ENCODE results near the gene TACR1. TPM values are rescaled to one million over a fixed set of nuclear protein-coding genes. Genes with fewer than 3 reads are reported as not detected.

The TACR1 gene
- total RNA-seq, 1 experiment from 2014 or later: not detected

DNA sequence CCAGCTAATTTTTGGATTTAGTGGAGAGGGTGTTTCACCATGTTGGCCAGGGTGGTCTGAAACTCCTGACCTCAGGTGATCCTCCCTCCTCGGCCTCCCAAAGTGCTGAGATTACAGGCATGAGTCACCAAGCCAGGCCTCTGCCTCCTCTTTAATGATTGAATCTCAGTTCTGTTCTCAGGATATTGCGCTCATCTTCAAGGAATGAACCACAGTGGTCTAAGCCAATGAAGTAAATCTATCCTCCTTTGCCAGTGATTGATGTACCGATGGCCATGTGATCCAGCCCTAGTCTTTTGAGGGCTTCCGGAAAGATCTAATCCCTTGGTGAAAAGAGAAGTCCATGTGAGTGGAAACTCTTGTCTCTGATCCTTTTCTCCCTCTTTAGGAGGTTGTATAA lies 192.3 kb downstream of the TACR1 start:
- H3K4me3 ChIP-seq (replicated peaks in 1 of 2; ENCODE audit: low read depth in 1 of 2, low read length in 2 of 2): no peak overlapping the region
- no peak for TF ChIP-seq SRF (IDR thresholded peaks at IDR 0.05; ENCODE audit: low read depth)
- no peak for TF ChIP-seq JUND (IDR thresholded peaks at IDR 0.05)
- TF ChIP-seq EZH2phosphoT487 (IDR thresholded peaks at IDR 0.05; ENCODE audit: borderline replicate concordance): no peak
- TF ChIP-seq EZH2 (IDR thresholded peaks at IDR 0.05): no peak
- no peak for TF ChIP-seq CBX3 (IDR thresholded peaks at IDR 0.05; ENCODE audit: low read depth)
- no peak for TF ChIP-seq EGR1 (IDR thresholded peaks at IDR 0.05; ENCODE audit: low read depth)
- TF ChIP-seq, protein P1, sequence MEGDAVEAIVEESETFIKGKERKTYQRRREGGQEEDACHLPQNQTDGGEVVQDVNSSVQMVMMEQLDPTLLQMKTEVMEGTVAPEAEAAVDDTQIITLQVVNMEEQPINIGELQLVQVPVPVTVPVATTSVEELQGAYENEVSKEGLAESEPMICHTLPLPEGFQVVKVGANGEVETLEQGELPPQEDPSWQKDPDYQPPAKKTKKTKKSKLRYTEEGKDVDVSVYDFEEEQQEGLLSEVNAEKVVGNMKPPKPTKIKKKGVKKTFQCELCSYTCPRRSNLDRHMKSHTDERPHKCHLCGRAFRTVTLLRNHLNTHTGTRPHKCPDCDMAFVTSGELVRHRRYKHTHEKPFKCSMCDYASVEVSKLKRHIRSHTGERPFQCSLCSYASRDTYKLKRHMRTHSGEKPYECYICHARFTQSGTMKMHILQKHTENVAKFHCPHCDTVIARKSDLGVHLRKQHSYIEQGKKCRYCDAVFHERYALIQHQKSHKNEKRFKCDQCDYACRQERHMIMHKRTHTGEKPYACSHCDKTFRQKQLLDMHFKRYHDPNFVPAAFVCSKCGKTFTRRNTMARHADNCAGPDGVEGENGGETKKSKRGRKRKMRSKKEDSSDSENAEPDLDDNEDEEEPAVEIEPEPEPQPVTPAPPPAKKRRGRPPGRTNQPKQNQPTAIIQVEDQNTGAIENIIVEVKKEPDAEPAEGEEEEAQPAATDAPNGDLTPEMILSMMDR (IDR thresholded peaks at IDR 0.05 in 2 of 3, conservative IDR thresholded peaks at IDR 0.05 in 1 of 3; ENCODE audit: borderline replicate concordance in 1 of 3, insufficient read depth in 1 of 3, low read depth in 2 of 3, low read length in 2 of 3): no peak
- TF ChIP-seq ELF1 (IDR thresholded peaks at IDR 0.05; ENCODE audit: borderline replicate concordance, low read depth): no peak
- no peak for TF ChIP-seq CEBPB (IDR thresholded peaks at IDR 0.05; ENCODE audit: low read depth)
- TF ChIP-seq RAD21 (IDR thresholded peaks at IDR 0.05; ENCODE audit: low read depth): no peak
- TF ChIP-seq, protein P2, sequence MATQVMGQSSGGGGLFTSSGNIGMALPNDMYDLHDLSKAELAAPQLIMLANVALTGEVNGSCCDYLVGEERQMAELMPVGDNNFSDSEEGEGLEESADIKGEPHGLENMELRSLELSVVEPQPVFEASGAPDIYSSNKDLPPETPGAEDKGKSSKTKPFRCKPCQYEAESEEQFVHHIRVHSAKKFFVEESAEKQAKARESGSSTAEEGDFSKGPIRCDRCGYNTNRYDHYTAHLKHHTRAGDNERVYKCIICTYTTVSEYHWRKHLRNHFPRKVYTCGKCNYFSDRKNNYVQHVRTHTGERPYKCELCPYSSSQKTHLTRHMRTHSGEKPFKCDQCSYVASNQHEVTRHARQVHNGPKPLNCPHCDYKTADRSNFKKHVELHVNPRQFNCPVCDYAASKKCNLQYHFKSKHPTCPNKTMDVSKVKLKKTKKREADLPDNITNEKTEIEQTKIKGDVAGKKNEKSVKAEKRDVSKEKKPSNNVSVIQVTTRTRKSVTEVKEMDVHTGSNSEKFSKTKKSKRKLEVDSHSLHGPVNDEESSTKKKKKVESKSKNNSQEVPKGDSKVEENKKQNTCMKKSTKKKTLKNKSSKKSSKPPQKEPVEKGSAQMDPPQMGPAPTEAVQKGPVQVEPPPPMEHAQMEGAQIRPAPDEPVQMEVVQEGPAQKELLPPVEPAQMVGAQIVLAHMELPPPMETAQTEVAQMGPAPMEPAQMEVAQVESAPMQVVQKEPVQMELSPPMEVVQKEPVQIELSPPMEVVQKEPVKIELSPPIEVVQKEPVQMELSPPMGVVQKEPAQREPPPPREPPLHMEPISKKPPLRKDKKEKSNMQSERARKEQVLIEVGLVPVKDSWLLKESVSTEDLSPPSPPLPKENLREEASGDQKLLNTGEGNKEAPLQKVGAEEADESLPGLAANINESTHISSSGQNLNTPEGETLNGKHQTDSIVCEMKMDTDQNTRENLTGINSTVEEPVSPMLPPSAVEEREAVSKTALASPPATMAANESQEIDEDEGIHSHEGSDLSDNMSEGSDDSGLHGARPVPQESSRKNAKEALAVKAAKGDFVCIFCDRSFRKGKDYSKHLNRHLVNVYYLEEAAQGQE (IDR thresholded peaks at IDR 0.05; ENCODE audit: low read depth): no peak
- TF ChIP-seq FOSL1 (IDR thresholded peaks at IDR 0.05; ENCODE audit: low read depth): no peak
- TF ChIP-seq ZFX (IDR thresholded peaks at IDR 0.05): no peak
- TF ChIP-seq, protein P3, sequence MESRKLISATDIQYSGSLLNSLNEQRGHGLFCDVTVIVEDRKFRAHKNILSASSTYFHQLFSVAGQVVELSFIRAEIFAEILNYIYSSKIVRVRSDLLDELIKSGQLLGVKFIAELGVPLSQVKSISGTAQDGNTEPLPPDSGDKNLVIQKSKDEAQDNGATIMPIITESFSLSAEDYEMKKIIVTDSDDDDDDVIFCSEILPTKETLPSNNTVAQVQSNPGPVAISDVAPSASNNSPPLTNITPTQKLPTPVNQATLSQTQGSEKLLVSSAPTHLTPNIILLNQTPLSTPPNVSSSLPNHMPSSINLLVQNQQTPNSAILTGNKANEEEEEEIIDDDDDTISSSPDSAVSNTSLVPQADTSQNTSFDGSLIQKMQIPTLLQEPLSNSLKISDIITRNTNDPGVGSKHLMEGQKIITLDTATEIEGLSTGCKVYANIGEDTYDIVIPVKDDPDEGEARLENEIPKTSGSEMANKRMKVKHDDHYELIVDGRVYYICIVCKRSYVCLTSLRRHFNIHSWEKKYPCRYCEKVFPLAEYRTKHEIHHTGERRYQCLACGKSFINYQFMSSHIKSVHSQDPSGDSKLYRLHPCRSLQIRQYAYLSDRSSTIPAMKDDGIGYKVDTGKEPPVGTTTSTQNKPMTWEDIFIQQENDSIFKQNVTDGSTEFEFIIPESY (IDR thresholded peaks at IDR 0.05; ENCODE audit: extremely low read depth, insufficient replicate concordance, low read length): no peak
- no peak for TF ChIP-seq TCF7L2 (IDR thresholded peaks at IDR 0.05; ENCODE audit: borderline replicate concordance, extremely low read depth, insufficient read depth, insufficient read length)
- TF ChIP-seq, protein P4, sequence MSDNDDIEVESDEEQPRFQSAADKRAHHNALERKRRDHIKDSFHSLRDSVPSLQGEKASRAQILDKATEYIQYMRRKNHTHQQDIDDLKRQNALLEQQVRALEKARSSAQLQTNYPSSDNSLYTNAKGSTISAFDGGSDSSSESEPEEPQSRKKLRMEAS (IDR thresholded peaks at IDR 0.05): no peak
- TF ChIP-seq POLR2AphosphoS5 (IDR thresholded peaks at IDR 0.05; ENCODE audit: low read depth, low read length): no peak
- TF ChIP-seq ZNF274 (IDR thresholded peaks at IDR 0.05; ENCODE audit: low read depth, low read length): no peak
- TF ChIP-seq SP1 (IDR thresholded peaks at IDR 0.05; ENCODE audit: low read depth): no peak
- no peak for TF ChIP-seq YY1 (IDR thresholded peaks at IDR 0.05; ENCODE audit: extremely low read depth, insufficient replicate concordance, low read depth, low read length)
- H3K9ac ChIP-seq (ENCODE audit: low read length): no peak overlapping the region
- intact Hi-C loops (cut with micrococcal nuclease): no loop called here
- no peaks in the 10 kb centered on the region for H3K9me2 ChIP-seq (ENCODE audit: insufficient read depth)
- H2AFZ ChIP-seq (ENCODE audit: low read depth, low read length, poor library complexity, severe bottlenecking): no peak overlapping the region
- BruUV-seq (replicated peaks): no TSS peak
- ChIA-PET RAD21 (ENCODE audit: low non-redundant PET in 1 of 2, low total read pairs in 2 of 2, uncharacterized antibody in 2 of 2, unreplicated experiment in 2 of 2) (no interaction called here), POLR2A (no interaction called here), CTCF (no interaction called here)
- H3K9me3 ChIP-seq (ENCODE audit: control insufficient read depth in 1 of 2, insufficient read depth in 1 of 2, low read depth in 1 of 2, low read length in 2 of 2): no peaks in the 10 kb centered on the region
- H4K20me1 ChIP-seq (ENCODE audit: insufficient read depth): no peaks in the 10 kb centered on the region
- no peaks in the 10 kb centered on the region for H3K4me1 ChIP-seq (ENCODE audit: control insufficient read depth in 1 of 2, insufficient read depth in 2 of 2, low read length in 2 of 2)
- H3K79me2 ChIP-seq (ENCODE audit: insufficient read depth, low read length): no peaks in the 10 kb centered on the region
- H3K36me3 ChIP-seq (ENCODE audit: control insufficient read depth in 1 of 2, insufficient read depth in 2 of 2, low read length in 2 of 2): no peaks in the 10 kb centered on the region
- ATAC-seq (no peak), DNase-seq (ENCODE audit: low read depth, low spot score) (no peak)
- H3K27ac ChIP-seq (ENCODE audit: low read depth, low read length): no peak overlapping the region
- no peak overlapping the region for H3K4me2 ChIP-seq (ENCODE audit: low read length)
- H3K27me3 ChIP-seq (ENCODE audit: insufficient read depth, low read length): no peaks in the 10 kb centered on the region

Data from HCT116 (cell line).